Stimulated activated CD4-positive, alpha-beta T cell treated with anti-CD3 and anti-CD28 coated beads, TNF-alpha, amount 100 ng/mL, for 1 hour (primary cell): ENCODE results near the gene NKX2-4.
"Not testable (repeated sequence)": the region's sequence is repeated elsewhere in the genome, so short reads cannot be mapped to it uniquely, and the experiment has no call there.

Experiments
- DNase-seq, 3 donors: peaks; one replicate each; pipeline ENCODE4 v3.0.0-alpha.2; 2020; ENCODE audit warnings: low read depth in 3 of 3, low spot score in 1 of 3

Gene NKX2-4

DNA sequence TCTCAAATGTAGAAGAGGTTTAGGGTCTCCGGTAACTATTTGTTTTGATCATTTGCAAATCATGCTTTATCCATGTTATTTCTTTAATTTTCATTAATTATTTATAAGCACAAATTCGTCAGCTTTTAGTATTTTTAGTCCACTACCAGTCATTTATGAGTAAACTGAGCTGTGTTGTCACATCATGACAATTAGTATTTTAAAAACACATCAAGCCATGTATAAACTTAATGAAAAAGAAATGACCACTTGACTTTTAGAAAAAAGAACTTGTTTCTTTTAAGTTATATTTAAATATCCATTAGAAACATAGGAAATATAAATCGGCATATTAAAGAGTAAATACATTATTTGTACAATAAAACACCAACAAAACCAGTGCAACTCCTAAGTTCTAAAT is 2.8 kb downstream of the NKX2-4 start:
- DNase-seq, result no peak

GRCh38 chr20:21393816-21394519 is 3.4 kb downstream of the NKX2-4 start:
- no peak for DNase-seq

DNA sequence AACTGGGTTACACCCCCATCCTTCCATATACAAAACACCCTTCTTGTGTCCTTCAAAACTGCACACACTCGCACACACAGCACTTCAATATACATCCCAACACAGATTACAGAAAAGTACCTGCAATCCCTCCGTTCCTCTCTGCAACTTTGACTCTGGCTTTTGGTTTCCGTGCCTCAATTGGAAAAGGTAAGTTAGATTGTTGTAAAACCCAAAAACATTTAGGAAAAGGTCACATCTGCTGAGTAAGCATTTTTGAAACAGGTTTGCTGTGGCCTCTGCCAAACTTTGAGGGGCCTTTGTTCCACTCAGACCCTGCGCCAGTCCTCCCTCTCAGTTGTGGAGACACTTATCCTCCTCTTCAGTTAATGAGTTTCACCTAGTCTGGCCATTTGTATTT is 4.2 kb downstream of the NKX2-4 start:
- no peak for DNase-seq

DNA sequence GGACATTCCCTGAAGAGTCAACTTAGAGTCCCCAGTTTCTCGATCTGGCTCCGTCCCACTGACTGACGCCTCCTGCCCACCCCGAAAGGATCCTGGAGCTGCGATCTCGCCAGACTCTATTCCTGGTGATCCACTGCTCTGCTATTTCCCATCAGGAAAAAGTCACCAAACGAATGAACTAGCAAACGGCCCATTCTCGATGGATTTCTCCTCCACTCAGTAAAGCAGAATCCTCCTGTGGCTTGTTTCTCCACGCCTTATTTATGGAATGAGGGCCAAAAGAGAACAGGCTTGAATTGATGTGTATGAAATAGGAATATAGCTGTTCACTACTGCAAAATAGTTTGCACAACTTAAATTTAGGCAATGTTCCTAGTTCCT is 5.4 kb downstream of the NKX2-4 start:
- no peak for DNase-seq

DNA sequence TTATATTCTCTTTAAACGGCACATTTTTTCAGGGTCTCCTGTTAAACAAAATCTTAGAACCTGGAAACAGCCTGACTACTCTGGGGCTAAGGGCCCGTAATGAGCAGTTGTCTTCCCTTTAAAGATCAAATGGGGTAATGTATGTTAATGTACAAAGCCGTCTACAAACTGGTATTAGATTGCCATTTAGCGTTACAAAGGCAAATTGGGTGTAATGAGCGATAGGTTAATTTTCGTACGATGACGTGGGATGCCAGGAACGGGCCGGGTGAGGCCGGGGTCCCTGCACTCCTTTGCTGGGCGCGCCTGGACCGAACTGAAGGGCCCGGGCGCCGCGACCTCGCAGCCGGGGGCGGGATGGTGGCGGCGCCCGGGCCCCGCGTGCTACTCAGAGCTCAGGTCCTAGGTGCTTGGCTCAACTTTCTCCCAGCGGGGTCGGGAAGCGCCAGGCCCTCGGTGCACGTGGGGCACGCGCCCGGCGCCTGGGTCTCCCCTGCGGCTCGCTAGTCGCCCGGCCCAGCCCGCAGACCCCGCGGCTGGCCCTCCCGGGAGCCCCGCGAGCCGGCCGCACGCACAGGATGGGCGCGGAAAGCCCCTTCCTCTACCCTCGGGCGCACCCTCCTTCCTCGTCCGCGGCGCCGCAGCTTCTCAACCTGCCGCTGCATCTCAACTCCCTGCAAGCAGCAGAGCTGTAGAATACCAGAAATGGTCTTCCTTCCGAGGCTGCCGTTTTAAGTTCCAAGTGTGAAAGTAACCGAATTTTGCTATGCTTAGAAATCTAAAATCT is 5.9 kb downstream of the NKX2-4 start:
- no peak for DNase-seq

- DNase-seq, result no peak
Observed at GRCh38 chr20:21390768-21391167, 6.6 kb downstream of the NKX2-4 start.

GRCh38 chr20:21389368-21389767 is 8.0 kb downstream of the NKX2-4 start:
- no peak for DNase-seq

- DNase-seq, result no peak
Observed at GRCh38 chr20:21388566-21388965, 8.8 kb downstream of the NKX2-4 start.

- DNase-seq, result no peak
Observed at GRCh38 chr20:21387528-21387927, 9.8 kb downstream of the NKX2-4 start.

GRCh38 chr20:21386111-21386510 is 11.2 kb downstream of the NKX2-4 start:
- DNase-seq, result no peak

- no peak for DNase-seq
Observed at GRCh38 chr20:21384308-21384892, 12.9 kb downstream of the NKX2-4 start.

GRCh38 chr20:21381619-21382018 is 15.7 kb downstream of the NKX2-4 start:
- no peak for DNase-seq

GRCh38 chr20:21380711-21381110 is 16.6 kb downstream of the NKX2-4 start:
- no peak for DNase-seq

DNA sequence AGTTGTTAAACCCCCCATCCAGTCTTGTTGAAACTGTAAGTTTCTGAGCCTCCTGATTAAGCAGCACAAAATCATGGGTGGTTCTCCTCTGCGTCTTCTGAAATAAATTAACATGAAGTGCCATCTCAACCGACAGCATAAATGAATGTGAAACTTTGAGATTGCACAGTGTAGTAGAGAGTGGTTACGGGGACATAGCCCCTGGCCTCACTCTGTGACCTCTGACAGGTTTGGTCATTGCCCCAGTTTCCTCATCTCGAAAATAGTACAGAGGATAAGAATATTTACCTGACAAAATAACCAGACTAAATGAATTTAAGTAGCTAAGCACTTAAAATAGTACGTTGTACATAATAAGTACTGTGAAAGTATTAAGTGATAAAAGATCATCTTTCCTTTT is 19.1 kb downstream of the NKX2-4 start:
- no peak for DNase-seq

DNA sequence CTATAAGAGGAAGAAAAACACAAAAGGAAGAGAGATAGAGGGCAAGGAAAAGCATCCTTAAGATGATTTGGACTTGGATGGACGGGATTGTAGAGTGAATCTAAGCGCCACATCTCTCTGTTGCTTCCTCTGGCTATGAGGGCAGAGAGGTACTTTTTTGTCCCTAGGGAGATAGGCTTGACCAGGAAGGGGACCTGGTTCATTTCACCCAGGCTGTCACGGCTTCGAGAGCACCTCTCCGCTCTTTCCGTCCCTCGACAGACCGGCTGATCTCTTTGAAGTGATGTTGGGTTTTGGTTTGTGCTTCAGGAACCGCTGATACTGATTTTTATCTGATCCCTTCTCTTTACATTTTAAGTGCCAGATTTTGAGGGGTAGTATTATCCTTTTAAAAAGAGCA is 19.6 kb downstream of the NKX2-4 start:
- DNase-seq, result no peak

DNA sequence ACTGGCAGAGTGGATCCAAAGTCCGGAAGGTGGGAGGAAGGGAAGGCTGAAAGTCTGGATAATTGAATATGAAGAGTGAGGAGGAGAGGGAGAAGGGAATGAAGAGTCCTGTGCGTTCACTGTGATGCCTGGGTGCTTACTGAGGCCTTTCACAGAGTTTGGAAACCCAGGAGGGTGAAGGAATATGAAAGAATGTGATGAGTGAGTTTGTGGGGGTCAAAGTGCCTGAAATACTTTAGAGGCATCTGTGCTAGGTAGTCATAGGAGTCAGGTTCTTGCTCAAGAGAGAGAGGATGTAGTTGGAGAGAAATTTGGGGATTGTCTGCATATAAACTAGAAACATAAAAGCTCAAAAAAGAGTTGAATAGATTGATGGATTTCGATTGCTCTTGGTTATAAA is 20.7 kb downstream of the NKX2-4 start:
- DNase-seq, result no peak

- DNase-seq, result no peak
Observed at GRCh38 chr20:21373436-21373835, 23.9 kb downstream of the NKX2-4 start.

- no peak for DNase-seq
Observed at GRCh38 chr20:21372016-21372415, 25.3 kb downstream of the NKX2-4 start.

DNA sequence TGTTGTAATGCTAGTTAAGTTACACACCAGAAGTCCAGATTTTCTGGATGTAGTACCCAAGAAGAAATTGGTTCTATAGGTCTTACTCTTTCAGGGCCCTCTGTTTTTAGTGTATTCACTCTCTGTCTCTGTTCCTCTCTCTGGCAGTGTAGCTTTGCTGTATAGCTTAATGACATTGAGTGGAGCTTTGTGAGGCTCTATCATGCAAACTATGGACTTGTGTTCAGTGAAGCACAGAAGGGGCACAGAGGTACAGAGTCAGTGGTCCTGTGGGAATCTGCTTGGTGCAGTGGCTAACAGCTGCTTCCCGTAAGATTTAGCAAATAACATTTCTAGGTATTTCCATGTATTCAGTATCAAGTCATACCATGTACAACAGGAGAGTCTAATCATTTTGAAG is 26.1 kb downstream of the NKX2-4 start:
- DNase-seq, result no peak

DNA sequence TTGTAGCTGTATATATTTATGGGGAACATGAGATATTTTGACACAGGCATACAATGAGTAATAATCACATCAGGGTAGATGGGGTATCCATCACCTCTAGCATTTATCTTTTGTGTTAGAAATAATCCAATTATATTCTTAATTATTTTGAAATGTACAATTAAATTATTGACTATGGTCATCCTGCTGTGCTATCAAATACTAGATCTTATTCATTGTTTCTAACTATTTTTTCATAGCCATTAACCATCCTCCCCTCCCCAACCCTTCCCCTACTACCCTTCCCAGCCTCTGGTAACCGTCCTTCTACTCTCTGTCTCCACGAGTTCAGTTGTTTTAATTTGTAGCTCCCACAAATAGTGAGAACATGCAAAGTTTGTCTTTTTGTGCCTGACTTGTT is 28.5 kb downstream of the NKX2-4 start:
- DNase-seq, result no peak

DNA sequence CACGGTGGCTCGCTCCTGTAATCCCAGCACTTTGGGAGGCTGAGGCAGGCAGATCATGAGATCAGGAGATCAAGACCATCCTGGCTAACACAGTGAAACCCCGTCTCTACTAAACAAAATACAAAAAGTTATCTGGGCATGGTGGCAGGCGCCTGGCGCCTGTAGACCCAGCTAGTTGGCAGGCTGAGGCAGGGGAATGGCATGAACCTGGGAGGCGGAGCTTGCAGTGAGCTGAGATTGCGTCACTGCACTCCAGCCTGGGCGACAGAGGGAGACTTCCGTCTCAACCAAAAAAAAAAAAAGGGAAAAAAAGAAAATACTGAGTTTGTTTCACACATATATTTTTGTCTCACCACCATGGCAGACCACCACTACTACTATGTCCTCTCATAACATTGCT is 31.1 kb downstream of the NKX2-4 start:
- not testable (repeated sequence) for DNase-seq

- DNase-seq, result no peak
Observed at GRCh38 chr20:21365771-21366170, 31.6 kb downstream of the NKX2-4 start.
